ENCODE data around the gene ERCC2. TPM values are rescaled to one million over a fixed set of nuclear protein-coding genes. Genes with fewer than 3 reads are reported as not detected.

The ERCC2 gene
- total RNA-seq, 1 donor from 2014 or later = 32.2 TPM

DNA sequence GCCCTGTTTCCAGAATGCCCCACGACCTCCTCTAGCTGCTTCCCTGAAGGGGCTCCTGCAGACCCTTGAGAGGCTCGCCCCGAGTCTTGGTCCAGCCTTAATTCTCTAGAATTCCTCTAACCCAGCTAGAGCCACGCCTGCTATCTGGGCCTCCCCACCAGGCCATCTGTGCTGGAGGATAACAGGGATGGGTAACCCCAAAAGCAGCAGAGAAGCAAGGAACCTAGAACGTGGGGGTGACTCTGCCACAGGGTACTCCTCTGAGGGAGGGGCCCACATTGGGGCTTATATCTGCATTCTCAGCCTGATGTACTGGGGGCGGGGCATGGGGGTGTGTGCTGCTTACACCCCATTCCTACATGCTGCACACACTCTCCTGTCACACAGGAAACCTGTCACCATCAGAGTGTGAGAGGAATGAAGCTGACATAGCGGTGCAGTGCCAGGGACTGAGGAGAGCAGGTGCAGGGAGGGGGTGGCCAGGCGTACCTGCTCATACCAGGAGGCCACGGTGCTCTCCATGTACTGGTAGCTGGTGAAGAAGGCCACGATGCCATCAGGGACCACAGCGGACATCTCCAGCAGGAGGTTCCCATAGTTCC, 16.0 kb downstream of the ERCC2 start:
- TF ChIP-seq, protein P1, sequence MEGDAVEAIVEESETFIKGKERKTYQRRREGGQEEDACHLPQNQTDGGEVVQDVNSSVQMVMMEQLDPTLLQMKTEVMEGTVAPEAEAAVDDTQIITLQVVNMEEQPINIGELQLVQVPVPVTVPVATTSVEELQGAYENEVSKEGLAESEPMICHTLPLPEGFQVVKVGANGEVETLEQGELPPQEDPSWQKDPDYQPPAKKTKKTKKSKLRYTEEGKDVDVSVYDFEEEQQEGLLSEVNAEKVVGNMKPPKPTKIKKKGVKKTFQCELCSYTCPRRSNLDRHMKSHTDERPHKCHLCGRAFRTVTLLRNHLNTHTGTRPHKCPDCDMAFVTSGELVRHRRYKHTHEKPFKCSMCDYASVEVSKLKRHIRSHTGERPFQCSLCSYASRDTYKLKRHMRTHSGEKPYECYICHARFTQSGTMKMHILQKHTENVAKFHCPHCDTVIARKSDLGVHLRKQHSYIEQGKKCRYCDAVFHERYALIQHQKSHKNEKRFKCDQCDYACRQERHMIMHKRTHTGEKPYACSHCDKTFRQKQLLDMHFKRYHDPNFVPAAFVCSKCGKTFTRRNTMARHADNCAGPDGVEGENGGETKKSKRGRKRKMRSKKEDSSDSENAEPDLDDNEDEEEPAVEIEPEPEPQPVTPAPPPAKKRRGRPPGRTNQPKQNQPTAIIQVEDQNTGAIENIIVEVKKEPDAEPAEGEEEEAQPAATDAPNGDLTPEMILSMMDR (conservative IDR thresholded peaks at IDR 0.05; ENCODE audit: low read depth, low read length) = no peak
- H3K4me3 ChIP-seq (ENCODE audit: low read depth, low read length) = no peak overlapping the region
- no peak for DNase-seq (ENCODE audit: low read depth)

DNA sequence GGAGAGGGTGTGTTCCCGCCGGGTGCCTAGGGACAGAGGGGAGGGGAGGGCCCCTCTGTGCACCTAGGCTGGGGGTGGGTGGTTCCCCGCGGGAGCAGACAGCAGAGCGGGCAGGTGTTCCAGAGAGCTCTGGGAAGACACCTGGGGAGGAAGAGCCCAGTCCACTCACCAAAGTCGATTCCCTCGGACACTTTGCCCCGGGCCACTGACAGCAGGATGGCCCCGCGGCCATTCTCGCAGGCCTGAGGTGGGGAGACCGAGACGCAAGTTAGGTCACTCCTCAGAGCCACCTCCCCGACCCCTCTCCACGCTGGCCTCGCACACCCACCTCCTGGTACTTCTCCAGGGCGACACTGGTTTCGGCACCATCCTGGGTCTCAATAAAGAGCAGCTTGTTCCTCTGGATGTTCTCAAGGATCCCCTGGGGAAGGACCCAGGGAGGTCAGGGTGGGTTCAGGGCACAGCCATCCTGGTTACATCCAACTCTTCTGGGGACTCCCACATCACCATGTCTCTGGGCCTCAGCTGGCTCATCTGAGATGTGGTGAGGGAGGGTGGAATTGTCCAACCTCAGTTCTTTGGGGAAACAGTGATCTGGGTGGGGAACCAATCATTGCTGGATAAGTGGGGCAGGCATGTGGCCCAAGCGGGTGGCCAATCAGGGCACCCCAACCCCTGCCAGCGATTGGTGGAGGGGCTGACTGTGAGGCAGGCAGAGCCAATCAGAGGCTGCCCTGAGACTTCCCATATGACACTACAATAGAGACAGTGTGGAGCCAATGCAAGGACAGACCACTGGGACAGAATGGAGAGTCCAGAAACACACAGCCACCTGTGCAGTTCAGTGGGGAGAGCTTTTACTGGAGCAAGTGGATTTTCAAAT, 17.2 kb downstream of the ERCC2 start:
- no peak overlapping the region for H3K4me3 ChIP-seq (ENCODE audit: low read depth, low read length)

DNA sequence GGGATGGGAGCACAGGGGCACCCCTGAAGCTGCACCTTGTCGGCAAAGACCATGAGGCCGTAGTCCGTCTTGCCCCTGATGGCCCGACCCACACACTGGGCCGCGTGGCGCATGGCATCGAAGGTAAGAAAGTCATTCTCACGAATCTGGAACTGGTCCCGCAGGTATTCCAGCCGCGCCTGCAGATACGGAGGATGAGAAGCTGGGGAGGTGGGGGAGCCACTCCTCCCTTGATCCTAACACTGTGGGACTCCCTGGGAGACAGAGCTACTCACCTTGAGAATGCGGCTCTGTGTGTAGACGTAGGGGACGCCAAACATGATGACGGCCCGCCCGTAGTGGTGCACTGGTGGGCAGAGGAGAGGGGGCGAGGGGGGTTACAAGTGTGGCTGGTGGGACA, 17.9 kb downstream of the ERCC2 start:
- TF ChIP-seq, protein P1 (conservative IDR thresholded peaks at IDR 0.05; ENCODE audit: low read depth, low read length) = no peak
- H3K4me3 ChIP-seq (ENCODE audit: low read depth, low read length) = no peak overlapping the region
- DNase-seq (ENCODE audit: low read depth) = no peak

More for the DNA sequence above, 17.2 kb downstream of the ERCC2 start:
- TF ChIP-seq, protein P1 (conservative IDR thresholded peaks at IDR 0.05; ENCODE audit: low read depth, low read length) = no peak
- DNase-seq (ENCODE audit: low read depth) = no peak

DNA sequence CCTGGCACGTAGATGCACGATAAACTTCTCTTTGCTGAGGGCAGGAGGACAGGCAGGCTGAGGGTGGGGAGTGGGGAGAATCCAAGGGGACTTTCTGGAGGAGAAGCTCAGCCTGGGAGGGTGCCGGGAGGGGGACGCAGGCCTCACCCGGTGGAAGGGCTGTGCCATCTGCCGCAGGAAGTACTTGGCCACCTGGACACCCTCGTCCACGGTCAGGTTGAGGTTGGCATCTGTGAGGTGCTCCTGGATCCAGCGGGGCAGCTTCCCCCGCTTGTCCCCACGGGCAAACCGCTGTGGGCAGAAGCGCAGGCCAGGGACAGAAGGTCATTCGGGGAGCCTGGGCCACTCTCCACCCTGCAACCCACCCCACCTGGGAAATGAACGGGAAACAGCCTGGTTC, 18.3 kb downstream of the ERCC2 start:
- DNase-seq (ENCODE audit: low read depth) = no peak
- H3K4me3 ChIP-seq (ENCODE audit: low read depth, low read length) = no peak overlapping the region
- TF ChIP-seq, protein P1 (conservative IDR thresholded peaks at IDR 0.05; ENCODE audit: low read depth, low read length) = no peak

DNA sequence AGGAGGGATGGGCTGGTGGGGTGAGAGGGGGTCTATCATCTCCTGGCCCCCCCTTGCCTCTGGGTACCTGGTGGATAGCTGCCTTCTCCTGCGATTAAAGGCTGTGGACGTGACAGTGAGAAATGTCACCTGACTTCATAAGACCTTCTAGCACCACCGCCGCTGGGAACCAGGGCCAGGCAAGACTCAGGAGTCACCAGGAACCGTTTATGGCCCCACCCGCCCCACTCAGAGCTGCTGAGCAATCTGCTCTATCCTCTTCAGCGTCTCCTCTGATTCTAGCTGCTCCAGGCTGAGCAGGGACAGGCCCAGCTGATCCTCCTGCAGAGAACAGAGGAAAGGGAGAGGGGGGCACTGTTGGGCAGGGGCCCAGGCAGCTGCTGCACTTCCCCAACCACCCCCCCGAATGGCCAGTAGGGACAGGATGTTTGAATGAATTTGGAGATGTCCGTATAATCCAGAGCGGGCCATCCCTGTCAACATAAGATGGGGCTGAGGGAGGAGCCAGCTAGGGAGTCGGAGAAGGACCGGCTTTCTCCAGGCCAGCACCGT, 18.9 kb downstream of the ERCC2 start:
- no peak for DNase-seq (ENCODE audit: low read depth)
- no peak overlapping the region for H3K4me3 ChIP-seq (ENCODE audit: low read depth, low read length)
- TF ChIP-seq, protein P1 (conservative IDR thresholded peaks at IDR 0.05; ENCODE audit: low read depth, low read length) = no peak

DNA sequence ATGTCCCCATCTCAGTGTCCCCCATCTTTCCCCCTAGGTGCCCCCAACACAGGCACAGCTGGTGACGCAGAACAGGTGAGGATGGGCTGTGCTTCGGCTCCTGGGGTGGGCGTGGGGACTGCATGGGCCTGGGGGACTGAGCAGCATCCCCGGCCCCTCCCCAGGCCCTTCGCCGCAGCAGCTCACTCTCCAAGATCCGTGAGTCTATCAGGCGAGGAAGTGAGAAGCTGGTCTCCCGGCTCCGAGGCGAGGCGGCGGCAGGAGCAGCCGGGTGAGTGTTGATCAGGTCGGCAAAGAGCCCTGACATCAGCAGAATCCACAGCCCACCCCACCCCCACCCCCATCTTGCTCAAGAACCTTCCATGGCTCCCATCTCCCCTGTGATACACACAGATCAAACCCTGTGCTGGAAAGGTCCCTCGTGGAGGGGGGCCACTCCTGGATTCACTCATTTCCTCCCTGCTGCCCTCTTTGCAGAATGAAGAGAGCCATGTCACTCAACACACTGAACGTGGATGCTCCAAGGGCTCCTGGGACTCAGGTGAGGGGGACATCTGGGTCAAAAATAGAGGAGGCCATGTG, 19.8 kb downstream of the ERCC2 start:
- DNase-seq (ENCODE audit: low read depth) = no peak
- no peak overlapping the region for H3K4me3 ChIP-seq (ENCODE audit: low read depth, low read length)
- TF ChIP-seq, protein P1 (conservative IDR thresholded peaks at IDR 0.05; ENCODE audit: low read depth, low read length) = no peak
